Heart right ventricle (tissue), 16 donors: ENCODE measurements around the gene ANKRD13B. TPM values are rescaled to one million over a fixed set of nuclear protein-coding genes. Genes with fewer than 3 reads are reported as not detected.
A peak's percentile ranks its signal among the peaks of the same experiment; 100 is the strongest.

ENCODE experiments used
- ATAC-seq, 8 donors: fragments of 200-7000 bp; cut with Tn5 transposase; one replicate each; pipeline ENCODE4 v1.9.1; 2020; ENCODE audit warnings: mild to moderate bottlenecking in 8 of 8, moderate library complexity in 8 of 8, moderate number of reproducible peaks in 1 of 8
- DNase-seq, 2 donors: peaks; one replicate each; pipeline ENCODE4 v3.0.0-alpha.2; 2020
- H3K27ac ChIP-seq, 10 donors: fragments of 200-600 bp; sonication (generic) in 2 of 10; one replicate each; pipeline versions ENCODE4 v1.5.0 to v1.8.0; 2020 to 2022; ENCODE audit warnings: mild to moderate bottlenecking in 3 of 10
- H3K27me3 ChIP-seq, 7 donors: fragments of 200-600 bp; one replicate each; pipeline ENCODE4 v1.8.0; 2021 to 2022; ENCODE audit warnings: mild to moderate bottlenecking in 2 of 7
- H3K36me3 ChIP-seq, 9 donors: fragments of 200-600 bp; sonication (generic) in 1 of 9; one replicate each; pipeline versions ENCODE4 v1.5.0 to v1.8.0; 2020 to 2022; ENCODE audit warnings: mild to moderate bottlenecking in 2 of 9
- H3K4me1 ChIP-seq, 9 donors: fragments of 200-600 bp; sonication (generic) in 1 of 9; one replicate each; pipeline versions ENCODE4 v1.5.0 to v1.8.0; 2020 to 2022; ENCODE audit warnings: mild to moderate bottlenecking in 4 of 9
- H3K4me3 ChIP-seq, 10 donors: fragments of 200-600 bp; sonication (generic) in 2 of 10; one replicate each; pipeline versions ENCODE4 v1.5.0 to v1.8.0; 2020 to 2022; ENCODE audit warnings: mild to moderate bottlenecking in 7 of 10, moderate library complexity in 2 of 10
- H3K9me3 ChIP-seq, 11 donors: fragments of 200-600 bp in 10 of 11; sonication (generic) in 2 of 11; one replicate each; pipeline versions ENCODE4 v1.5.0 to v1.8.0; 2013 to 2022; ENCODE audit warnings: mild to moderate bottlenecking in 2 of 11, control low read depth in 1 of 11, moderate library complexity in 1 of 11
- WGBS, 2 donors: extraction: QIAGEN DNeasy Blood & Tissue Kit; methylation state at CpG; one replicate each; pipeline ENCODE4 v1.1.7; 2013; ENCODE audit warnings: inconsistent platforms in 1 of 2; 5-methylcytosine and 5-hydroxymethylcytosine counted together
- intact Hi-C, 10 donors: fragments of 100-400 bp; cut with DNase I; formaldehyde crosslinking; loops; one replicate each; pipeline versions ENCODE4 v1.11.1 to v1.14.2; 2022
- polyA plus RNA-seq, 2 donors: library from polyadenylated mRNA; stranded (reverse); fragments of 200-250 nt; gene quantifications; one replicate each; pipeline ENCODE4 v1.2.3, GENCODE V29; 2013
- total RNA-seq, 10 donors: library from RNA; stranded (reverse); fragmentation: NEBNext Ultra II Directional in 3 of 10; extraction: Animal tissue kit (Norgen Biotek cat#: 25700) in 3 of 10; gene quantifications; one replicate each; pipeline versions ENCODE4 v1.2.1 to v1.2.4, GENCODE V29; 2021 to 2023
- TF ChIP-seq, protein P1 (sequence below), 9 donors: fragments of 200-600 bp; sonication (generic) in 2 of 9; IDR thresholded peaks; one replicate each; pipeline versions ENCODE4 v1.5.0 to v1.8.0; 2021 to 2022; ENCODE audit warnings: antibody characterized with exemption in 9 of 9, mild to moderate bottlenecking in 5 of 9, moderate library complexity in 1 of 9
- donor health status: Arrhythmogenic right ventricular cardiomyopathy.
- donor health status: ischemic (EF 13 %, LVEDD 7.1; RV severe dilation, severe dysfunction).
- donor health status: healthy with polysubstance abuse.
- donor health status: DM: no; HTN: yes; CAD: no.
- donor health status: DM: no; HTN: no; CAD: no.
- donor health status: ischemic (EF 25% LVEDD 6.9; RV normal size, moderate dysfunction).
- donor health status: ischemic (EF 25% LVEDD 5.7; RV mildly dilated, moderate dysfunction).
- donor health status: healthy.
- donor health status: DM: yes; HTN: yes; CAD: no.
- donor health status: Ischemic cardiomyopathy.
- donor health status: ischemic (EF 35%, LVEDD 5.7; RV mildly dilated, moderate dysfunction).
- donor health status: nonischemic (EF 11% LVEDD 7.7; RV severe dilation, severe dysfunction).
- donor health status: DM: yes; HTN: yes; CAD: no.
- donor health status: PGD.
- donor health status: ischemic (EF 29% LVEDD 5.4; RV normal size, mild dysfunction).
- donor health status: nonischemic (EF 23%, LVEDD 6.1; RV moderate dilation, normal function).

ANKRD13B gene
- total and polyA plus RNA-seq, 12 donors: 2.5 to 9.7 (median 5.7) TPM

DNA sequence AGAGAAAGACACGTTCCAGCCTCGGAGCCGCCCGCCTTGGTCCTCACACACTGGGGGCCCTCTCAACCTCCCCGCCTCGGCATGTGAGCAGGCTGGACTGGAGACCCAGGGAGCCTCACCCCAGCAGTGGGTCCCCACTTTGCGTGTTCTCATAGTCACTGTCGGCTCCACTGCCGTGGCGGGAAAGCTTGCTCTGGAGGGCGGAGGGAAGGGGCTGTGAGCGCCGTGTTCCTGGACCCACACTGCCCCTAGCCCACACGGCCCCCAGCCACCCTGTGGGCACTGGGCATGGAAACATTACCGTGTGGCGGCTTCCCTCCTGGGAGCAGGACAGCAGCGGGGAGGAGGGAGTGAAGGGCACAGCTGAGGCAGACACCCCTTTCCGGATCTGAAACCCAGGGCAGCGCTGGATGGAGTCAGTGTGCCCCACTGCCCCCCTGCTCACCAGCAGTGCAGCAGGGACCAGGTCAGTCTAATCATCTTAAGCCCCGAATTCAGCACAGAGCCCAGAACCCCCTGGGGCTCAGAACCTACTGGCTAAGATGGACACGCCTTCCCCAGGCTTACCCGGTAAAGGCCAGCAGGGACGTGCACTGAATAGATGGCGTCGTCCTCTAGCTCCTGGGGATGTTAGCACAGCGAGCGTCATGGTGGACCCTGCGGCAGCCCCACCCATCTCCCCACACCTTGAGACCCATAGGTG, 17.3 kb upstream of the ANKRD13B start:
- DNase-seq: peak in 1 of 2 donors; percentile 4
- Histone ChIP-seq H3K4me1 (peaks cover 14 to 49% (median 27%) of the 10 kb centered on the region in 9 donors), H3K4me3 (no peak overlapping the region), H3K9me3 (no peaks in the 10 kb centered on the region), H3K27me3 (no peaks in the 10 kb centered on the region), H3K36me3 (peaks cover 3 to 82% (median 37%) of the 10 kb centered on the region in 9 donors), H3K27ac (no peak overlapping the region)
- WGBS, 2 donors: 87 to 89% methylated on average over 28 of the region's 28 CpGs
- intact Hi-C loops: loop anchor here in 2 of 10 donors (5.0 to 10.0 kb wide), 2 partner anchors 37 to 49 kb away; partner anchors contain the start of gene CORO6 (in 1 of the 2)
- TF ChIP-seq, protein P1, sequence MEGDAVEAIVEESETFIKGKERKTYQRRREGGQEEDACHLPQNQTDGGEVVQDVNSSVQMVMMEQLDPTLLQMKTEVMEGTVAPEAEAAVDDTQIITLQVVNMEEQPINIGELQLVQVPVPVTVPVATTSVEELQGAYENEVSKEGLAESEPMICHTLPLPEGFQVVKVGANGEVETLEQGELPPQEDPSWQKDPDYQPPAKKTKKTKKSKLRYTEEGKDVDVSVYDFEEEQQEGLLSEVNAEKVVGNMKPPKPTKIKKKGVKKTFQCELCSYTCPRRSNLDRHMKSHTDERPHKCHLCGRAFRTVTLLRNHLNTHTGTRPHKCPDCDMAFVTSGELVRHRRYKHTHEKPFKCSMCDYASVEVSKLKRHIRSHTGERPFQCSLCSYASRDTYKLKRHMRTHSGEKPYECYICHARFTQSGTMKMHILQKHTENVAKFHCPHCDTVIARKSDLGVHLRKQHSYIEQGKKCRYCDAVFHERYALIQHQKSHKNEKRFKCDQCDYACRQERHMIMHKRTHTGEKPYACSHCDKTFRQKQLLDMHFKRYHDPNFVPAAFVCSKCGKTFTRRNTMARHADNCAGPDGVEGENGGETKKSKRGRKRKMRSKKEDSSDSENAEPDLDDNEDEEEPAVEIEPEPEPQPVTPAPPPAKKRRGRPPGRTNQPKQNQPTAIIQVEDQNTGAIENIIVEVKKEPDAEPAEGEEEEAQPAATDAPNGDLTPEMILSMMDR (IDR thresholded peaks at IDR 0.05): no peak
- ATAC-seq: no peak

GRCh38 chr17:29576214-29577000, 16.5 kb upstream of the ANKRD13B start:
- DNase-seq (no peak), ATAC-seq (no peak)
- no peak overlapping the region for H3K27ac ChIP-seq
- H3K9me3 ChIP-seq: no peaks in the 10 kb centered on the region
- H3K4me3 ChIP-seq: no peak overlapping the region
- H3K27me3 ChIP-seq: no peaks in the 10 kb centered on the region
- intact Hi-C loops: loop anchor here in 2 of 10 donors (5.0 to 10.0 kb wide), 2 partner anchors 36 to 48 kb away; partner anchors contain the start of gene CORO6 (in 1 of the 2)
- WGBS, 2 donors: 91 to 94% methylated on average over 37 of the region's 37 CpGs
- H3K4me1 ChIP-seq: peaks cover 14 to 42% (median 27%) of the 10 kb centered on the region in 9 donors
- peaks cover 3 to 90% (median 44%) of the 10 kb centered on the region in 9 donors for H3K36me3 ChIP-seq
- TF ChIP-seq, protein P1 (IDR thresholded peaks at IDR 0.05): no peak

GRCh38 chr17:29577001-29577370, 15.9 kb upstream of the ANKRD13B start:
- peaks cover 9 to 39% (median 22%) of the 10 kb centered on the region in 9 donors for H3K4me1 ChIP-seq

More at GRCh38 chr17:29577001-29577370, 15.9 kb upstream of the ANKRD13B start:
- Histone ChIP-seq H3K4me3 (no peak overlapping the region), H3K9me3 (no peaks in the 10 kb centered on the region), H3K36me3 (peaks cover 7 to 90% (median 47%) of the 10 kb centered on the region in 9 donors), H3K27ac (no peak overlapping the region), H3K27me3 (no peaks in the 10 kb centered on the region)
- WGBS, 2 donors: 93 to 95% methylated on average over 9 of the region's 9 CpGs
- DNase-seq (no peak), ATAC-seq (no peak)
- TF ChIP-seq, protein P1 (IDR thresholded peaks at IDR 0.05): no peak
- intact Hi-C loops: loop anchor here in 2 of 10 donors (5.0 to 10.0 kb wide), 2 partner anchors 35 to 48 kb away; partner anchors contain the start of gene CORO6 (in 1 of the 2)
